Esophagus squamous epithelium (tissue), 5 donors: ENCODE data around the gene SPPL2C. TPM values are rescaled to one million over a fixed set of nuclear protein-coding genes. Genes with fewer than 3 reads are reported as not detected.
A peak's percentile ranks its signal among the peaks of the same experiment; 100 is the strongest.

Source experiments
- DNase-seq: peaks from one replicate; lab custom pipeline; 2025; lab: John Stamatoyannopoulos, UW
- H3K27ac ChIP-seq, 4 donors: fragments of 200-600 bp; sonication (generic); one replicate each; pipeline ENCODE4 v1.5.1; 2016 to 2019; ENCODE audit warnings: mild to moderate bottlenecking in 1 of 4
- H3K27me3 ChIP-seq, 4 donors: fragments of 200-600 bp; sonication (generic); 1 replicate in 3 of 4; 2 replicates in 1 of 4; pipeline versions ENCODE4 v1.5.1 to v1.6.0; 2017 to 2021; ENCODE audit warnings: antibody characterized with exemption in 1 of 4
- H3K36me3 ChIP-seq, 3 donors: fragments of 200-600 bp; sonication (generic); one replicate each; pipeline ENCODE4 v1.5.1; 2016 to 2019
- H3K4me1 ChIP-seq, 3 donors: fragments of 200-600 bp; sonication (generic); one replicate each; pipeline ENCODE4 v1.5.1; 2017 to 2019
- H3K4me3 ChIP-seq, 4 donors: fragments of 200-600 bp; sonication (generic); 1 replicate in 3 of 4; 2 replicates in 1 of 4; pipeline ENCODE4 v1.5.1; 2016 to 2019; ENCODE audit warnings: mild to moderate bottlenecking in 2 of 4, moderate library complexity in 1 of 4
- H3K9me3 ChIP-seq, 3 donors: fragments of 200-600 bp; sonication (generic); one replicate each; pipeline ENCODE4 v1.5.1; 2016 to 2019
- CTCF ChIP-seq, 6 experiments: fragments of 450-650 bp in 4 of 6; fragments of 200-600 bp in 2 of 6; sonication (generic) in 2 of 6; IDR thresholded peaks; one replicate each; pipeline ENCODE4 v1.5.1; 2016 to 2019; ENCODE audit warnings: antibody characterized with exemption in 6 of 6, mild to moderate bottlenecking in 4 of 6, moderate library complexity in 4 of 6
- POLR2A ChIP-seq, 4 donors: fragments of 450-650 bp; IDR thresholded peaks; one replicate each; pipeline ENCODE4 v1.6.1; 2017; ENCODE audit warnings: antibody characterized with exemption in 4 of 4, mild to moderate bottlenecking in 4 of 4, moderate library complexity in 3 of 4
- WGBS, 2 donors: methylation state at CpG; one replicate each; pipeline ENCODE4 v1.1.5; 2018; 5-methylcytosine and 5-hydroxymethylcytosine counted together
- intact Hi-C: fragments of 100-400 bp; cut with DNase I; formaldehyde crosslinking; loops from one replicate; pipeline ENCODE4 v1.15.0; 2022
- total RNA-seq, 4 donors: library from RNA; depleted of rRNA; stranded (reverse); fragments of >200 nt; gene quantifications; one replicate each; pipeline ENCODE4 v1.1.0, GENCODE V29; 2016
- donor health status: DM: yes; HTN: yes; CAD: no.

Gene SPPL2C
- total RNA-seq, 4 donors from 2014 or later: not detected

GRCh38 chr17:45894022-45894784 lies 49.5 kb downstream of the SPPL2C start, which contains the start of gene MAPT:
Gene MAPT, plus strand, starts transcription at chr17:45894554. Its CDS starts 67,784 bp downstream, at chr17:45962338.
- Histone ChIP-seq H3K27ac (peak within 1 kb of the TSS in 3 of 4 donors; percentile 50 to 71 (median 65)), H3K36me3 (no peaks in the 10 kb centered on the region), H3K4me3 (peak within 1 kb of the TSS; percentile 62 to 83 (median 74)), H3K4me1 (peaks cover 24 to 42% (median 26%) of the 10 kb centered on the region in 3 donors), H3K9me3 (no peaks in the 10 kb centered on the region), H3K27me3 (peaks cover 4 to 58% (median 15%) of the 10 kb centered on the region in 4 donors)
- peak; percentile 8 for DNase-seq
- 4 to 25% methylated on average over 13 to 44 of the region's 97 CpGs for WGBS, 2 donors
- intact Hi-C loops: no loop called here
- TF ChIP-seq CTCF (IDR thresholded peaks at IDR 0.05) (peak; percentile 80 to 97 (median 94)), POLR2A (IDR thresholded peaks at IDR 0.05) (no peak)

DNA sequence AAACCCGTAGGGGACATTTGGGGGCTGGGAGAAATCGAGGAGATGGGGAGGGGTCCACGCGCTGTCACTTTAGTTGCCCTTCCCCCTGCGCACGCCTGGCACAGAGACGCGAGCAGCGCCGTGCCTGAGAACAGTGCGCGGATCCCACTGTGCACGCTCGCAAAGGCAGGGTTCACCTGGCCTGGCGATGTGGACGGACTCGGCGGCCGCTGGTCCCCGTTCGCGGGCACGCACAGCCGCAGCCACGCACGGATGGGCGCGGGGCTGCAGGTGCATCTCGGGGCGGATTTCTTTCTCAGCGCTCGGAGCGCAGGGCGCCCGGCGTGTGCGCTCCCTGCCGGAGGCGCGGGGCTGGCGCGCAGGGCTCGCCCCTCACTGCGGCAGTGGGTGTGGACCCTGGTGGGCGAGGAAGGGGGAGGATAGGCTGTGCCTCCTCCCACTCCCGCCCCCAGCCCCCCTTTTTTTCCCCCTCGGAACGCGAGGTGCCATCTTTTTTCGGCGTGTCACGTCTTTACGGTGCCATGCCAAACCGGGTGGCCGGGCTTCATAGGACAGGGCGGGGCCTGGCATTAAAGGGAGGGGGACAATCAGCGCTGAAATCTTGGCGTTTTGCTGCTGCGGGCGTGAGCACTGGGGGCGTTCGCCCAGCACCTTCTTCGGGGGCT lies 50.8 kb downstream of the SPPL2C start:
- peaks cover 24 to 42% (median 26%) of the 10 kb centered on the region in 3 donors for H3K4me1 ChIP-seq
- intact Hi-C loops: no loop called here
- no peak for TF ChIP-seq POLR2A (IDR thresholded peaks at IDR 0.05)
- no peak for TF ChIP-seq CTCF (IDR thresholded peaks at IDR 0.05)
- 0 to 3% methylated on average over 2 to 24 of the region's 63 CpGs for WGBS, 2 donors
- H3K27me3 ChIP-seq: peaks cover 4 to 70% (median 15%) of the 10 kb centered on the region in 4 donors
- H3K36me3 ChIP-seq: no peaks in the 10 kb centered on the region
- H3K4me3 ChIP-seq: peak overlapping the region; percentile 62 to 83 (median 74)
- H3K27ac ChIP-seq: no peak overlapping the region
- H3K9me3 ChIP-seq: no peaks in the 10 kb centered on the region
- no peak for DNase-seq

GRCh38 chr17:45895969-45896785 lies 51.5 kb downstream of the SPPL2C start:
- Histone ChIP-seq H3K27me3 (peaks cover 4 to 71% (median 15%) of the 10 kb centered on the region in 4 donors), H3K36me3 (no peaks in the 10 kb centered on the region), H3K4me1 (peaks cover 24 to 42% (median 26%) of the 10 kb centered on the region in 3 donors), H3K27ac (no peak overlapping the region), H3K4me3 (peak overlapping the region; percentile 62 to 83 (median 74)), H3K9me3 (no peaks in the 10 kb centered on the region)
- WGBS, 2 donors: 3 to 6% methylated on average over 5 to 23 of the region's 55 CpGs
- intact Hi-C loops: no loop called here
- no peak for DNase-seq
- no peak for TF ChIP-seq POLR2A (IDR thresholded peaks at IDR 0.05)
- TF ChIP-seq CTCF (IDR thresholded peaks at IDR 0.05): no peak

Other genes with a start within 250 kb of the SPPL2C start
- gene CRHR1, start 60.6 kb upstream of the SPPL2C start, total RNA-seq: not detected
- 10 to 100 TPM in 1 of 4 donors, 1 to 10 TPM in 1, under 1 TPM in 2; 0.44 to 12.2 (median 3.3) TPM for gene MAPT, start 49.7 kb downstream of the SPPL2C start, total RNA-seq
- gene STH, start 154.4 kb downstream of the SPPL2C start, total RNA-seq: not detected